OCI-LY3 (cell line): ENCODE results near the gene PKHD1.

Experiments used
- CTCF ChIP-seq: fragments of 200-600, 300-600 bp; sonication (generic); IDR thresholded peaks from 2 replicates; pipeline ENCODE4 v1.5.1; 2014; ENCODE audit warnings: antibody characterized with exemption, low read length, low read depth
- EZH2phosphoT487 ChIP-seq: fragments of 200-600 bp; shearing (Covaris generic); IDR thresholded peaks from 2 replicates; pipeline ENCODE4 v1.6.1; 2018; ENCODE audit warnings: antibody characterized with exemption, mixed run types, low read depth

- TF ChIP-seq CTCF (no peak), EZH2phosphoT487 (no peak)
Observed at GRCh38 chr6:52125139-52125538, 37.7 kb upstream of the PKHD1 start.
